ENCODE data around the gene PER3.
A peak's percentile ranks its signal among the peaks of the same experiment; 100 is the strongest.

PER3 gene

DNA sequence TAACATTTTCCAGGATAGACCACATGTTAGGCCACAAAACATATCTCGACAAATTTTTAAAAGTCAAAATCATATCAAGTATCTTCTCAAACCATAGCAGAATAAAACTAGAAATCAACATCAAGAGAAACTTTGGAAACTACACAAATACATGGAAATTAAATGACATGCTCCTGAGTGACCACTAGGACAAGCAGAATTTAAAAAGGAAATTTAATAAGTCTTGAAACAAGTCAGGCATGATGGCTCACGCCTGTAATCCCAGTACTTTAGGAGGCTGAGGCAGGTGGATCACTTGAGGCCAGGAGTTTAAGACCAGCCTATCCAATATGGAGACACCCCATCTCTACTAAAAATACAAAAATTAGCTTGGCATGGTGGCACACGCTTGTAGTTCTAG lies 95.1 kb downstream of the PER3 start:
- DNase-seq, result no peak

DNA sequence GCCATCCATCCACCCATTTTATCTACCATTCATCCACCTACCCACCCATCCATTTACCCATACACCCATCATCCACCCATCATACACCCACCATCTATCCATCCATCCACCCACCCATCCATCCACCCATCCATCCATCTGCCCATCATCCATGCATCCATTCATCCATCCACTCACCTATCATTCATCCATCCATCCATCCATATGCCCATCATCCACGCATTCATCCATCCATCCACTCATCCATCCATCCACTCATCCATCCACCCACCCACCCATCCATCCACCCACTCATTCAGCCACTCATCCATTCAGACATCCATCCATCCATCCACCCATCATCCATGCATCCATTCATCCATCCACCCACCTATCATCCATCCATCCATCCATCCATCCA lies 100.7 kb downstream of the PER3 start:
- DNase-seq, result no peak

DNA sequence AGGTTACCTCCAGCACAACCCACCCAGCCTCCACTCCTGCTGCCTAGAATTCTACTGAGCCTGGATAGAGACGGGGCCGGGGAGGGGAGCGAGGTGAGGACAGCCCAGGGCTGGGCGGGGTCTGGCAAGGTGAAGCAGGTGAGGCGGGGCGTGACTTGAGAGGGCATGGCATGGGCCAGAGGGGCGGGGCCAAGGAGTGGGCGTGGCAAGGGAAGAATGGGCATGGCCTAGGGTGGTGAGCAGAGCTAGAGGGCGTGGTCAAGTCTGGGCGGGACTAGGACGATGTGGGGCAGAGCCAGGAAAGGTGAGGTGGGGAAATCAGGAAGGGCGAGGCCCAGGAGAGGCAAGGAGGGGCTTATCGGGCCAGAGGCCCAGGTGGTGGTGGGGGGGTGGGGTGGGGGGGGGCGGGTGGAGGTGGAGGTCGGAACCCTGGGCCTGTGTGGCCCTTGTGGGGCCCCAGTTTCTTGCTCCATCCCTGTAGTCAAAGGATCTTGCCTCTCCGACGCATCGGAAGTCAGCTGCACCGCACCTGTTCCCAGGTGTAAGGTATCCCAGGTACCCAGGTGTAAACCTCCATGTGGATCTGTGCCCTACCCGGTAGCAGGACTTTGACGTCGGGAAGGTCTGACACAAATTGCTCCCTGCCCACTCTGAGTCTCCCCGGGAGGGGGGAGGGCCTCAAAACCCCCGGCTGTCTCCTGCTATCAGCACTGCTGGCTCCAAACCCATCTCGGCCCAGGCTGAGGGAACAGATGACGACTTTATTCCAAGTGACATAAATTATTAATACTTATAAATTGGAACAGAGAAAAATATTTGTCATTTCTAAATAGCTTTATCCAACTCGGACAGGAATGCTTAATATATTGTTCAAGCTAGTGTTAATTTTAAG lies 101.7 kb downstream of the PER3 start:
- peak; percentile 70 for DNase-seq

DNA sequence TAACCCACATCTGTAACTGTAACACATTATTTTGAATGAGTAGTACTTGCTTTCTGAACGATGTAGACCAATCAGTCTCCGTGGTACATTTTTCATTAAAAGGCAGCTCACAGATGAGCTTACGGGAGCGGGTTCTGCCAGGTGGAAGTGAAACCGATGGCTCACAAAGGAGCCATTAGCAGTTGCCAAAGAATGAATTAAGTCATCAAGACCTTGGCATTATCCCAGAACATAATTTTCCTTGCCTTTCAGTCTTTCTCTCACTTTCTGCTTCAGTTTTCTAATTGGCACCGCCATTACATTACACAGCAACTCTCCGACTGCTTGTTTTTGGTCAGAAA lies 102.3 kb downstream of the PER3 start:
- peak; percentile 95 for DNase-seq

DNA sequence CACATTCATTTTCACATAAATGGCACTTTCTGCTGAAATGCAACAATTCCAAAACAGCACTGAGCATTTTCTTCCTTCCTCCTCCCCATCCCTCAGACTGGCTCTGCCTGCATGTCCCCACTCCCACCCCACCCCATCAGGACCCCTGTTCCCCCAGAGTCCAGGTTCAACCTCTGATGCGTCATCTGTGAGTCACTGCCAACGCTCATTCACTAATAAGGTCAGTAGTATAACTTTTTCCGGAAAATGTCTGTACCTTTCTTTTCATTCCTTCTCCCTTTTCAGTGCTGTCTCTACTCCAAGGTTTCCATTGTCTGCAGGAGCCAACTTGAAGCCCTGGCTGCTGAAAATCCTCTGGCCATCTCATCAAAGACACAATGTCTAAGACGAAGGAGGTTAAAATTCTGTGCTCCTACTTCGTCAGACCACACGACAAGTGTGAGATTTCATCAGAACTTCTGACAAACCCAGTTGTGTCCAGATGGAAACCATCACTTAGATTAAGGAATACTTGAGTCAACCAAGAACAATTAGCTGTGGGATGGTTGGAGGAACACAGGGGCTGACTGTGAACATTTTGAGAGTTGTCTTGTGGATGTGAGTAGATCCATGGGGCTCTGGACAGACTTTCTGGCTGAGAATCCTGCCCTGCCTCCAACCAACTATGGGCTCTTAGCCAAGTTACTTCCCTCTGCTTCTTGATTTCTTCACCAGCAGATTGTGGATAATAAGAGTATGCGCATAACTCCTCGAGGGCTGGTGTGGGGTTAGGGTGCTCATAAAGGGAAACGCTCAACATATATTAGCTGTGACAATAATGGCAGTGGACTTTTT lies 104.4 kb downstream of the PER3 start:
- DNase-seq, result no peak

DNA sequence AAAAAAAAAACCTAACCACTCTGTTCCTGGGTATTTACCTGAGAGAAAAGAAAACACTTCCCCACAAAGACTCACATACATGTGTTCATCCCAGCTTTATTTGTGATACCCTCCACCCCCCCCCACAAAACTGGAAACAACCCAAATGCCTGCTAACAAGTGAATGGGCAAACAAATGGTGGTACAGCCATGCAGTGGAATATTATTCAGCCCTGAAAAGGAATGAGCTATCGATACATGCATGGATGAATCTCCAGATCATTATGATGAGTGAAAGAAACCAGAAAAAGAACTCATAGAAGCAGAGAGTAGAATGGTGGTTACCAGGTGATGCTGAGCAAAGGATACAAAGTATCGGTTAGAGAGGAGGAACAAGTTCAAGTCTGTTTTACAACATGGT lies 106.8 kb downstream of the PER3 start:
- no peak for DNase-seq

DNA sequence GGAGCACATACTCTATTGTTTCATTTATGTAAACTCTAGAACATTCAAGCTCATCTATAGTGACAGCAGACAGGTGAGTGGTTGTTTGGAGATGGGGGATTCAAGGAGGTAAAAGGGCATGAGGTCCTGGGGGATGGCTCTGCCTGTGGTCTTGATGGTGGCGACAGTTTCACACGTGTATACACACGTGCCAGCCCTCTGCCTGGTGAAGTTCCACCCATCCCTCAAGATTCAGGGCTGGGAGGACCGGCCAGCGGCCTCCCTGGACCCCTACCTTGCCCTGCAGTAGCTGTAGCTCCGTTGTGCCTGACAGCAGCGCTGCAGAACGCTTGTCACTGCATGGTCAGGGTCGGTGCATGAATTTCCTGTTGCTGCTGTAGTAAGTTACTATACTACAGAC lies 107.7 kb downstream of the PER3 start:
- DNase-seq, result no peak

DNA sequence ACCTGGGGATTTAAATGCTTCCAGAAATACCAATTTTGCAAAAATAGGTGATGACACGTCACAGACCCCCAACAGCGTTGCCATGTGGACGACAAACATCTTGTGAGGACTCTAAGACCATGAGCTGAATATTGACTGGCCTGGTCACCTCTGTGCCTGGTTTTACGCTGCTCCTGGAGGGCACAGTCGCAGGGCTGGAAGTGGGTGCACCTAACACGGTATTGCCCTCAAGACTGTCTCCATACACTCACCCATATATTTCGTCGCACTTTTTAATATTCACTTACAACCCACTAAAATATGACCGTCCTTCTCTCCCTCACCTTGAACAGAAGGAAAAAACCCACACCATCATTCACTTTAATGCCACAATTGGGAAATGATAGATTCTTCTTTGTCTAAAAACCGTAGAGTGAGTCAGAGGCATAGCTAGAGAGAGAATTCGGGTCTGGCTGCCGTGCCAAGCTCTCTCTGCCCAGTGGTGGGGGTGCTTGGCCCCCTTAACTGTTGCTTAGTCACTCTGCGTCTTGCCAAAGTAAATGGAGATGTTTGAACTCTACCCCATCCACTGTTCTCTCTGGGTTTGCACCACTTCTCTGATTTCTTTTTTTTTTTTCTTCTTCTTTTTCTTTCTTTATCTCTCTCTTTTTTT lies 109.6 kb downstream of the PER3 start:
- no peak for DNase-seq
